CD14-positive monocyte (primary cell): ENCODE results near the gene TTC9B. TPM values are rescaled to one million over a fixed set of nuclear protein-coding genes. Genes with fewer than 3 reads are reported as not detected.
A peak's percentile ranks its signal among the peaks of the same experiment; 100 is the strongest.

Experiments used
- DNase-seq, 3 donors: peaks; one replicate each; pipeline ENCODE4 v3.0.0-alpha.2; 2011 to 2022
- H2AFZ ChIP-seq: 2 replicates; pipeline ENCODE4 v1.6.0; 2012; ENCODE audit warnings: mild to moderate bottlenecking, low read depth, low read length, inconsistent platforms; ENCODE audit not compliant: insufficient read depth, poor library complexity, severe bottlenecking
- H3K27ac ChIP-seq, 2 donors: 1 replicate in 1 of 2; 2 replicates in 1 of 2; pipeline ENCODE4 v1.5.1; 2012 to 2013; ENCODE audit warnings: low read length in 2 of 2, control low read depth in 1 of 2, inconsistent platforms in 1 of 2, low read depth in 1 of 2, mild to moderate bottlenecking in 1 of 2
- H3K27me3 ChIP-seq, 2 donors: one replicate each; pipeline versions ENCODE4 v1.6.0 to v1.6.1; 2011 to 2013; ENCODE audit warnings: low read length in 2 of 2; ENCODE audit not compliant: control insufficient read depth in 2 of 2, insufficient read depth in 2 of 2
- H3K36me3 ChIP-seq, 2 donors: replicated peaks in 1 of 2; 1 replicate in 1 of 2; 2 replicates in 1 of 2; pipeline versions ENCODE4 v1.5.1 to v1.6.1; 2012 to 2013; ENCODE audit warnings: low read length in 2 of 2, control low read depth in 1 of 2, inconsistent platforms in 1 of 2, mild to moderate bottlenecking in 1 of 2; ENCODE audit not compliant: insufficient read depth in 2 of 2, control insufficient read depth in 1 of 2
- H3K4me1 ChIP-seq, 2 donors: 1 replicate in 1 of 2; 2 replicates in 1 of 2; pipeline versions ENCODE4 v1.5.1 to v1.6.1; 2012 to 2013; ENCODE audit warnings: low read length in 2 of 2, control low read depth in 1 of 2, inconsistent platforms in 1 of 2, mild to moderate bottlenecking in 1 of 2, moderate library complexity in 1 of 2; ENCODE audit not compliant: insufficient read depth in 2 of 2, control insufficient read depth in 1 of 2
- H3K4me2 ChIP-seq: replicated peaks from 2 replicates; pipeline ENCODE3; 2012; ENCODE audit warnings: low read length, moderate library complexity, mild to moderate bottlenecking; ENCODE audit not compliant: poor library complexity, severe bottlenecking; ENCODE audit errors: extremely low read depth
- H3K4me3 ChIP-seq, 3 experiments: fragments of 200-600 bp in 1 of 3; sonication (generic) in 1 of 3; replicated peaks in 1 of 3; 1 replicate in 2 of 3; 2 replicates in 1 of 3; pipeline ENCODE4 v1.5.1; 2011 to 2013; ENCODE audit warnings: low read length in 3 of 3, mild to moderate bottlenecking in 3 of 3, control low read depth in 2 of 3, low read depth in 2 of 3, inconsistent platforms in 1 of 3, moderate library complexity in 1 of 3
- H3K79me2 ChIP-seq: 2 replicates; pipeline ENCODE4 v1.6.0; 2012; ENCODE audit warnings: mild to moderate bottlenecking, control low read depth, inconsistent platforms, low read length, moderate library complexity; ENCODE audit not compliant: insufficient read depth
- H3K9ac ChIP-seq: 2 replicates; pipeline ENCODE4 v1.6.0; 2017; ENCODE audit warnings: low read length, mild to moderate bottlenecking; ENCODE audit not compliant: insufficient read depth, poor library complexity, severe bottlenecking
- H3K9me3 ChIP-seq, 2 donors: replicated peaks in 1 of 2; 1 replicate in 1 of 2; 2 replicates in 1 of 2; pipeline versions ENCODE4 v1.5.1 to v1.6.1; 2012 to 2013; ENCODE audit warnings: low read length in 2 of 2, control low read depth in 1 of 2; ENCODE audit not compliant: control insufficient read depth in 1 of 2, insufficient read depth in 1 of 2
- H4K20me1 ChIP-seq: 2 replicates; pipeline ENCODE4 v1.6.0; 2012; ENCODE audit warnings: mild to moderate bottlenecking, low read length, control low read depth, moderate library complexity; ENCODE audit not compliant: insufficient read depth
- H3K27ac Mint-ChIP-seq, 7 donors: one replicate each; pipeline ENCODE4 v1.8.0; 2020; ENCODE audit warnings: mild to moderate bottlenecking in 7 of 7, mixed read lengths in 7 of 7, moderate library complexity in 6 of 7, inconsistent platforms in 2 of 7
- H3K27me3 Mint-ChIP-seq, 3 donors: one replicate each; pipeline ENCODE4 v1.8.0; 2021 to 2022; ENCODE audit warnings: low read depth in 3 of 3, mild to moderate bottlenecking in 3 of 3, mixed read lengths in 3 of 3, moderate library complexity in 3 of 3, inconsistent platforms in 1 of 3
- H3K36me3 Mint-ChIP-seq, 2 donors: one replicate each; pipeline ENCODE4 v1.8.0; 2020; ENCODE audit warnings: mixed read lengths in 2 of 2, inconsistent platforms in 1 of 2, mild to moderate bottlenecking in 1 of 2
- H3K4me1 Mint-ChIP-seq: one replicate; pipeline ENCODE4 v1.8.0; 2020; ENCODE audit warnings: mild to moderate bottlenecking, mixed read lengths
- H3K4me3 Mint-ChIP-seq, 2 donors: one replicate each; pipeline ENCODE4 v1.8.0; 2020; ENCODE audit warnings: mild to moderate bottlenecking in 2 of 2, mixed read lengths in 2 of 2, moderate library complexity in 1 of 2
- H3K9me3 Mint-ChIP-seq, 7 donors: one replicate each; pipeline ENCODE4 v1.8.0; 2020 to 2022; ENCODE audit warnings: mixed read lengths in 7 of 7, mild to moderate bottlenecking in 6 of 7, moderate library complexity in 6 of 7, inconsistent platforms in 2 of 7
- WGBS: methylation state at CpG from one replicate; pipeline ENCODE4 v1.1.5; 2013; ENCODE audit warnings: missing lambda C conversion rate; ENCODE audit not compliant: insufficient coverage; 5-methylcytosine and 5-hydroxymethylcytosine counted together
- intact Hi-C, 2 donors: fragments of 100-400 bp; cut with micrococcal nuclease; formaldehyde crosslinking; loops; one replicate each; pipeline versions ENCODE4 v1.15.0 to v1.15.1; 2023
- polyA plus RNA-seq, 3 donors: library from polyadenylated mRNA; depleted of rRNA in 1 of 3; unstranded in 2 of 3; stranded (reverse) in 1 of 3; fragments of 300-500 nt in 2 of 3; fragments of >200 nt in 1 of 3; fragmentation: Illumina TruSeq in 2 of 3; gene quantifications; 1 replicate in 2 of 3; 2 replicates in 1 of 3; pipeline ENCODE4 v1.2.3, GENCODE V29; 2012 to 2021
- TF ChIP-seq, protein P1 (sequence below): fragments of 200-600 bp; IDR thresholded peaks from one replicate; pipeline ENCODE4 v1.8.0; 2022; ENCODE audit warnings: antibody characterized with exemption, mild to moderate bottlenecking

The TTC9B gene
- polyA plus RNA-seq, 3 donors: not detected

DNA sequence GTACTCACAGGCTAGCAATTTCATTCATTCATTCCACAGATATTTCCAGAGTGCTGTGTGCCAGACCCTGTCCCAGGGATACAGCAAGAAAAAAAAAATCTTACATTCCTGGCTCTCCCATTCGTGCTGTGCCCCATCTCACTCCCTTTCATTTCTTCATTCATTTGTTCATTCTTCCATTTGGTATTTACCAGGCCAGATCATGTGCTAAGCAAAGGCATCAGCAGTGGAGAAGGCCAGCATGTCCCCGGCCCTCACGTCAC, 24.7 kb downstream of the TTC9B start:
- Histone ChIP-seq H3K9me3 (no peaks in the 10 kb centered on the region), H3K27me3 (no peaks in the 10 kb centered on the region), H4K20me1 (no peaks in the 10 kb centered on the region), H3K27ac (no peak overlapping the region), H3K4me2 (no peak overlapping the region), H2AFZ (no peak overlapping the region), H3K36me3 (no peaks in the 10 kb centered on the region), H3K4me3 (no peak overlapping the region), H3K79me2 (no peaks in the 10 kb centered on the region), H3K9ac (no peak overlapping the region), H3K4me1 (peaks cover 21 to 34% of the 10 kb centered on the region in 2 donors)
- Mint-ChIP-seq H3K27me3 (peaks cover 3 to 18% (median 11%) of the 10 kb centered on the region in 3 donors), H3K36me3 (peaks cover 1 to 2% of the 10 kb centered on the region in 2 donors), H3K27ac (no peak overlapping the region), H3K4me1 (peaks cover 30% of the 10 kb centered on the region), H3K4me3 (no peak overlapping the region), H3K9me3 (peaks cover 0 to 1% (median 0%) of the 10 kb centered on the region in 7 donors)
- TF ChIP-seq, protein P1, sequence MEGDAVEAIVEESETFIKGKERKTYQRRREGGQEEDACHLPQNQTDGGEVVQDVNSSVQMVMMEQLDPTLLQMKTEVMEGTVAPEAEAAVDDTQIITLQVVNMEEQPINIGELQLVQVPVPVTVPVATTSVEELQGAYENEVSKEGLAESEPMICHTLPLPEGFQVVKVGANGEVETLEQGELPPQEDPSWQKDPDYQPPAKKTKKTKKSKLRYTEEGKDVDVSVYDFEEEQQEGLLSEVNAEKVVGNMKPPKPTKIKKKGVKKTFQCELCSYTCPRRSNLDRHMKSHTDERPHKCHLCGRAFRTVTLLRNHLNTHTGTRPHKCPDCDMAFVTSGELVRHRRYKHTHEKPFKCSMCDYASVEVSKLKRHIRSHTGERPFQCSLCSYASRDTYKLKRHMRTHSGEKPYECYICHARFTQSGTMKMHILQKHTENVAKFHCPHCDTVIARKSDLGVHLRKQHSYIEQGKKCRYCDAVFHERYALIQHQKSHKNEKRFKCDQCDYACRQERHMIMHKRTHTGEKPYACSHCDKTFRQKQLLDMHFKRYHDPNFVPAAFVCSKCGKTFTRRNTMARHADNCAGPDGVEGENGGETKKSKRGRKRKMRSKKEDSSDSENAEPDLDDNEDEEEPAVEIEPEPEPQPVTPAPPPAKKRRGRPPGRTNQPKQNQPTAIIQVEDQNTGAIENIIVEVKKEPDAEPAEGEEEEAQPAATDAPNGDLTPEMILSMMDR: no peak
- intact Hi-C loops: no loop called here
- 100% methylated on average over 3 of the region's 3 CpGs for WGBS
- no peak for DNase-seq

DNA sequence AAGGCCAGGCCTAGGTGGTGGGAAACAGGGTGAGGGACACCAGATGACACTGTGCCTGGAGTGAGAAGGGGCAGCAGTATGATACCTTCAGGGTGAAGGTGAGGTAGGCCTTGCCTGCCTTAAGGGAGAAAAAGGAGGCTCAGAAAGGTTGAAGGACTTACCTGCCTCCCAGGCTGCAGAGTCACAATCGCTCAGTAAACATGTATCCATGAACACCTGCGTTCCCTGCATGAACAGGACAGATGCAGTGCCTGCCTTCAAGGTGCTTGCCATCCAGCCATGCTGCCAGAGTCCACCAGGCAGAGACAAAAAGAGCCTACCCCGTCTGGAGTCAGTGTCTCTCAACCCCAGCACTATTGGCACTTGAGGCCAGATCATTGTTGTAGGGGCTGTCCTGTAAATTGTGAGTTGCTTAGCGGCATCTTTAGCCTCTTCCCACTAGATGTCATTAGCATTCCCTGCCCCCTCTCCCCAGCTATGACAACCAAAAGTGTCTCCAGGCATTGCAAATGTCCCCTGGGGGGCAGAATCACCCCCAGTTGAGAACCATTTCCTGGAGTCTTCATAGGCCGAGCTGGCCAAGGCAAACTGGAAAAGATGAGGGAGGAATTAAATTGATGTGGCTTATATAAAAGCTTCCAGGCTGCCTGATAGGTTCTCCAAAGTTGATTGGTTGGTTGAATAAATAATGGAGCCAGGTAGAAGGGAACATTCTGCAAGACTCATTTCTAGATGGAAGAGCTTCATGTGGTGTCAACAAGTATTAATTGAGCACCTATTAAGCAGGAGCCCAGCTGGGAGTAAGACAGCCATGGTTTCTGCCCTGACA, 25.2 kb downstream of the TTC9B start:
- H2AFZ ChIP-seq: no peak overlapping the region
- no peak overlapping the region for H3K4me3 ChIP-seq
- peak overlapping the region; percentile 90 for H3K4me2 ChIP-seq
- Mint-ChIP-seq H3K27me3 (peaks cover 6 to 22% (median 13%) of the 10 kb centered on the region in 3 donors), H3K27ac (no peak overlapping the region), H3K36me3 (peaks cover 0 to 2% of the 10 kb centered on the region in 2 donors), H3K9me3 (peaks cover 0 to 1% (median 0%) of the 10 kb centered on the region in 7 donors), H3K4me1 (peaks cover 30% of the 10 kb centered on the region), H3K4me3 (peak overlapping the region; percentile 53 to 67)
- peaks cover 23 to 36% of the 10 kb centered on the region in 2 donors for H3K4me1 ChIP-seq
- TF ChIP-seq, protein P1: no peak
- H3K27ac ChIP-seq: no peak overlapping the region
- no peaks in the 10 kb centered on the region for H3K27me3 ChIP-seq
- H3K79me2 ChIP-seq: no peaks in the 10 kb centered on the region
- H3K36me3 ChIP-seq: no peaks in the 10 kb centered on the region
- no peaks in the 10 kb centered on the region for H4K20me1 ChIP-seq
- DNase-seq: no peak
- H3K9ac ChIP-seq: no peak overlapping the region
- no peaks in the 10 kb centered on the region for H3K9me3 ChIP-seq
- WGBS: 95% methylated on average over 3 of the region's 5 CpGs
- intact Hi-C loops: no loop called here
